Stimulated activated naive CD4-positive, alpha-beta T cell (primary cell): Measurements from ENCODE around the gene VAV1.
"Not testable (repeated sequence)": the region's sequence is repeated elsewhere in the genome, so short reads cannot be mapped to it uniquely, and the experiment has no call there.

Experiments
- DNase-seq, 6 experiments: peaks; one replicate each; lab custom pipeline; 2025; lab: John Stamatoyannopoulos, UW

VAV1 gene

GRCh38 chr19:6737284-6737872, 35.1 kb upstream of the VAV1 start, which contains the start of gene GPR108:
Gene GPR108 (minus strand): TSS chr19:6737580. CDS start chr19:6737576, 4 bp downstream.
- DNase-seq = peak; percentile 95 to 100 (median 98)

- peak; percentile 53 to 77 (median 68) for DNase-seq
These were observed 34.4 kb upstream of the VAV1 start for GRCh38 chr19:6737873-6738786.

- peak in 3 of 6 experiments; percentile 48 to 62 (median 53) for DNase-seq
These were observed 33.6 kb upstream of the VAV1 start for GRCh38 chr19:6738787-6739389.

- peak; percentile 58 to 86 (median 76) for DNase-seq
These were observed 33.1 kb upstream of the VAV1 start, which contains the start of gene TRIP10 for GRCh38 chr19:6739390-6739882. Gene TRIP10 (plus strand): TSS chr19:6739680. CDS start chr19:6739762, 82 bp downstream.

GRCh38 chr19:6739883-6740588, 32.5 kb upstream of the VAV1 start:
- peak in 1 of 6 experiments; percentile 26 for DNase-seq

GRCh38 chr19:6740589-6741343, 31.7 kb upstream of the VAV1 start:
- DNase-seq = peak in 1 of 6 experiments; percentile 17

GRCh38 chr19:6743066-6743465, 29.4 kb upstream of the VAV1 start:
- no peak for DNase-seq

- DNase-seq = no peak
These were observed 28.7 kb upstream of the VAV1 start for GRCh38 chr19:6743714-6744380.

- no peak for DNase-seq
These were observed 27.9 kb upstream of the VAV1 start for GRCh38 chr19:6744381-6745301.

GRCh38 chr19:6745965-6746364, 26.5 kb upstream of the VAV1 start:
- DNase-seq = no peak

- DNase-seq = not testable (repeated sequence)
These were observed 24.0 kb upstream of the VAV1 start for GRCh38 chr19:6748543-6748942.

GRCh38 chr19:6750062-6750461, 22.4 kb upstream of the VAV1 start:
- no peak for DNase-seq

GRCh38 chr19:6751189-6751588, 21.3 kb upstream of the VAV1 start:
- no peak for DNase-seq

- no peak for DNase-seq
These were observed 20.0 kb upstream of the VAV1 start for GRCh38 chr19:6752256-6753177.

GRCh38 chr19:6753178-6754031, 19.1 kb upstream of the VAV1 start:
- DNase-seq = peak; percentile 67 to 82 (median 78)

- no peak for DNase-seq
These were observed 18.4 kb upstream of the VAV1 start for GRCh38 chr19:6754136-6754535.
